ENCODE data around the gene HLTF. TPM values are rescaled to one million over a fixed set of nuclear protein-coding genes. Genes with fewer than 3 reads are reported as not detected.

HLTF gene
- total RNA-seq, 1 experiment from 2014 or later = 37.6 TPM

GRCh38 chr3:149120051-149120972 lies 34.0 kb upstream of the HLTF start:
- intact Hi-C loops (cut with micrococcal nuclease; ENCODE audit: unreplicated experiment) = loop anchor here (1.0 to 5.0 kb wide), 3 partner anchors 153 to 367 kb away; no protein-coding TSS in a partner anchor
- Histone ChIP-seq H3K36me3 (ENCODE audit: insufficient read depth, low read length, poor library complexity, severe bottlenecking) (no peaks in the 10 kb centered on the region), H3K4me1 (ENCODE audit: insufficient read depth, low read length, poor library complexity, severe bottlenecking) (no peaks in the 10 kb centered on the region), H3K4me3 (ENCODE audit: low read depth, low read length, poor library complexity, severe bottlenecking) (no peak overlapping the region), H3K27me3 (replicated peaks; ENCODE audit: insufficient read depth, low read depth, low read length, poor library complexity) (no peaks in the 10 kb centered on the region), H3K27ac (ENCODE audit: low read depth, low read length, poor library complexity, severe bottlenecking) (no peak overlapping the region), H3K9me3 (ENCODE audit: low read depth, low read length, poor library complexity, severe bottlenecking) (no peaks in the 10 kb centered on the region)
- peak; percentile 69 for TF ChIP-seq CTCF (conservative IDR thresholded peaks at IDR 0.05; ENCODE audit: low read depth, low read length)
- TF ChIP-seq EZH2 (IDR thresholded peaks at IDR 0.05; ENCODE audit: borderline replicate concordance, low read depth, low read length, poor library complexity, severe bottlenecking) = no peak
- ChIA-PET CTCF (interaction anchor here (0.5 to 1.3 kb wide), 10 partner anchors 9 to 368 kb away, joined by 3 to 38 read pairs (median 4); partner anchors contain the start of genes HPS3 and TM4SF18), POLR2A (ENCODE audit: low non-redundant PET) (no interaction called here)
- BruUV-seq (replicated peaks) = no TSS peak
- peak; percentile 70 for DNase-seq (ENCODE audit: low spot score)

DNA sequence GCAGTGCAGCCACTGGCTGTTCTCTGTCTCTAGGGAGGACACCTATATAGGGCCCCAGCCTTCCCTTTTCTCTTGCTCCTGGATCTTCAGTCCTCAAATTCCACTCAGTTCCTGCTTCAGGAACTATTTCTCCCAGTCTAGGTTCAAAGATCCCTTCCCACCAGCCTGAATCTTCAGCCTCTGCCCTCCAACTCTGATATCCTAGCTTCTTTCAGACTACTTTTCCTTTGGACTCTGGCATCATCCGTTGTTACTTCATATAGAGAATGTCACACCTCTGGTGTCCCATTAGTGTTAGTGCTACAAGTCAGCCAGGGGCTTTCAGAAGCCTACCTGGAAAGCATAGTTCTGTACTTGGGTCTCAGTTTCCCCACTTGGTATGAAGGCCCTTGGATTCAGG lies 33.1 kb upstream of the HLTF start:
- ChIA-PET POLR2A (ENCODE audit: low non-redundant PET) (no interaction called here), CTCF (no interaction called here)
- Histone ChIP-seq H3K4me1 (ENCODE audit: insufficient read depth, low read length, poor library complexity, severe bottlenecking) (no peaks in the 10 kb centered on the region), H3K36me3 (ENCODE audit: insufficient read depth, low read length, poor library complexity, severe bottlenecking) (no peaks in the 10 kb centered on the region), H3K4me3 (ENCODE audit: low read depth, low read length, poor library complexity, severe bottlenecking) (no peak overlapping the region), H3K27ac (ENCODE audit: low read depth, low read length, poor library complexity, severe bottlenecking) (no peak overlapping the region), H3K27me3 (replicated peaks; ENCODE audit: insufficient read depth, low read depth, low read length, poor library complexity) (no peaks in the 10 kb centered on the region), H3K9me3 (ENCODE audit: low read depth, low read length, poor library complexity, severe bottlenecking) (no peaks in the 10 kb centered on the region)
- intact Hi-C loops (cut with micrococcal nuclease; ENCODE audit: unreplicated experiment) = no loop called here
- no TSS peak for BruUV-seq (replicated peaks)
- TF ChIP-seq EZH2 (IDR thresholded peaks at IDR 0.05; ENCODE audit: borderline replicate concordance, low read depth, low read length, poor library complexity, severe bottlenecking) (no peak), CTCF (conservative IDR thresholded peaks at IDR 0.05; ENCODE audit: low read depth, low read length) (no peak)
- no peak for DNase-seq (ENCODE audit: low spot score)

DNA sequence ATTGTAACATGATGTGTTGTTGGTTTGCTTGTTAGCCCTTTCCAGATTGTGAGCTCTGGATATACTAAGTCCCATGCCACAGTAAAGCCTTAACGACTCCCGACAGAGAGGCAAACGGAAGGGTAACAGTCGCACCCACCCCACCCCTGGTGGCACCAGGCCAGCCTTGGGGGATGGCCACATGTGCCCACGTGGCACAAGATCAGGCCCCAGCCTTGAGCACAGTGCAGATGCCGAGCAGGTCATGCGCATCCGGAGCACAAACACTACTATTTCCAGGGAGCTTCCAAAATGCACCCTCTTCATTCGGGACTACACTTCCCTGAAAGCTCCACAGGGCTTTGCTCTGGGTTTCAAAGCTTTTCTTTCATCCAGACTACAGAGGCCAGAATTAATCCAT lies 32.4 kb upstream of the HLTF start:
- ChIA-PET POLR2A (ENCODE audit: low non-redundant PET) (no interaction called here), CTCF (no interaction called here)
- no peak for TF ChIP-seq CTCF (conservative IDR thresholded peaks at IDR 0.05; ENCODE audit: low read depth, low read length)
- no peak for TF ChIP-seq EZH2 (IDR thresholded peaks at IDR 0.05; ENCODE audit: borderline replicate concordance, low read depth, low read length, poor library complexity, severe bottlenecking)
- H3K36me3 ChIP-seq (ENCODE audit: insufficient read depth, low read length, poor library complexity, severe bottlenecking) = no peaks in the 10 kb centered on the region
- BruUV-seq (replicated peaks) = no TSS peak
- DNase-seq (ENCODE audit: low spot score) = no peak
- no peak overlapping the region for H3K4me3 ChIP-seq (ENCODE audit: low read depth, low read length, poor library complexity, severe bottlenecking)
- H3K4me1 ChIP-seq (ENCODE audit: insufficient read depth, low read length, poor library complexity, severe bottlenecking) = no peaks in the 10 kb centered on the region
- no peaks in the 10 kb centered on the region for H3K27me3 ChIP-seq (replicated peaks; ENCODE audit: insufficient read depth, low read depth, low read length, poor library complexity)
- no peaks in the 10 kb centered on the region for H3K9me3 ChIP-seq (ENCODE audit: low read depth, low read length, poor library complexity, severe bottlenecking)
- intact Hi-C loops (cut with micrococcal nuclease; ENCODE audit: unreplicated experiment) = no loop called here
- no peak overlapping the region for H3K27ac ChIP-seq (ENCODE audit: low read depth, low read length, poor library complexity, severe bottlenecking)

Data from A673 (cell line).